HG02943 (cell line): ENCODE measurements around the gene NEBL.

Experiments used
- ATAC-seq: cut with Tn5 transposase; IDR thresholded peaks from one replicate; pipeline ENCODE4 v1.9.1; 2021; ENCODE audit warnings: mild to moderate bottlenecking, low read depth, moderate library complexity; ENCODE audit not compliant: unreplicated experiment

Gene NEBL

GRCh38 chr10:20874261-20874660 lies 22.9 kb downstream of the NEBL start:
- ATAC-seq = no peak

GRCh38 chr10:20871970-20872369 lies 25.1 kb downstream of the NEBL start:
- no peak for ATAC-seq

GRCh38 chr10:20870834-20871233 lies 26.3 kb downstream of the NEBL start:
- no peak for ATAC-seq

- ATAC-seq = no peak
Measured at GRCh38 chr10:20863008-20863407, 34.1 kb downstream of the NEBL start.

- no peak for ATAC-seq
Measured at GRCh38 chr10:20858292-20859124, 38.6 kb downstream of the NEBL start.

GRCh38 chr10:20856484-20856883 lies 40.6 kb downstream of the NEBL start:
- ATAC-seq = no peak

GRCh38 chr10:20855398-20856038 lies 41.6 kb downstream of the NEBL start:
- no peak for ATAC-seq

- ATAC-seq = no peak
Measured at GRCh38 chr10:20853276-20853675, 43.8 kb downstream of the NEBL start.

- no peak for ATAC-seq
Measured at GRCh38 chr10:20852303-20852702, 44.8 kb downstream of the NEBL start.

- no peak for ATAC-seq
Measured at GRCh38 chr10:20847512-20847911, 49.6 kb downstream of the NEBL start.

- ATAC-seq = no peak
Measured at GRCh38 chr10:20846263-20846662, 50.8 kb downstream of the NEBL start.

- no peak for ATAC-seq
Measured at GRCh38 chr10:20841419-20841818, 55.7 kb downstream of the NEBL start.

GRCh38 chr10:20839910-20840309 lies 57.2 kb downstream of the NEBL start:
- no peak for ATAC-seq

GRCh38 chr10:20839141-20839540 lies 58.0 kb downstream of the NEBL start:
- ATAC-seq = no peak

- ATAC-seq = no peak
Measured at GRCh38 chr10:20836401-20836800, 60.7 kb downstream of the NEBL start.

GRCh38 chr10:20835335-20835734 lies 61.8 kb downstream of the NEBL start:
- no peak for ATAC-seq

- no peak for ATAC-seq
Measured at GRCh38 chr10:20834825-20835224, 62.3 kb downstream of the NEBL start.

GRCh38 chr10:20822825-20823224 lies 74.3 kb downstream of the NEBL start:
- ATAC-seq = no peak

GRCh38 chr10:20817646-20818045 lies 79.5 kb downstream of the NEBL start:
- no peak for ATAC-seq

GRCh38 chr10:20817116-20817515 lies 80.0 kb downstream of the NEBL start:
- ATAC-seq = no peak

- no peak for ATAC-seq
Measured at GRCh38 chr10:20814116-20814515, 83.0 kb downstream of the NEBL start.

- no peak for ATAC-seq
Measured at GRCh38 chr10:20811131-20811530, 86.0 kb downstream of the NEBL start.
